Endometrial microvascular endothelial cells (primary cell): ENCODE data around the gene PAPPA. TPM values are rescaled to one million over a fixed set of nuclear protein-coding genes. Genes with fewer than 3 reads are reported as not detected.

Experiments used
- in situ Hi-C: cut with HindIII; loops from 2 replicates; pipeline ENCODE4 v1.10.0; 2017; ENCODE audit warnings: low sequenced_read_pairs, low pct_unique_long_range_greater_than_20kb; ENCODE audit errors: inconsistent ontology term
- total RNA-seq: library from RNA; depleted of rRNA; stranded (reverse); fragments of >200 nt; gene quantifications from one replicate; pipeline ENCODE4 v1.2.3, GENCODE V29; 2015; ENCODE audit errors: inconsistent ontology term

Gene PAPPA
- total RNA-seq, 1 donor from 2014 or later: 0.65 TPM

DNA sequence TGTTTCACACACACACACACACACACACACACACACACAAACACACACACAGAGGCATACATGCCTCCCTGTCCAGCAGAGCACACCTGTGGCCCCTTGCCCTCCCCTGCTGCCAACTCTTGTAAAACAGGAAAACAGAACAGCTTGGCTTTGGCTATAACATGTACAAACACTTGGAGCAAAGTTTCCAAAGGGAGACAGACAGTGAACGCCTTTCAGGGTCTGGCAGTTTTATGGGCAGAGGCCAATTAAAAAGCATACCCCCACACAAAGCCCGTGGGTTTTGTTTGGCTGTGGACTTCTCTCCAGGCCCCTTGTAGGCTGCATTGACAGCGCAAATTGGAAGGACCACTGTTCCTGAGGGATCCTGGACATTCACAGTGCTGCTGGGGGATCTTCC lies 265.6 kb downstream of the PAPPA start:
- in situ Hi-C loops: no loop called here

DNA sequence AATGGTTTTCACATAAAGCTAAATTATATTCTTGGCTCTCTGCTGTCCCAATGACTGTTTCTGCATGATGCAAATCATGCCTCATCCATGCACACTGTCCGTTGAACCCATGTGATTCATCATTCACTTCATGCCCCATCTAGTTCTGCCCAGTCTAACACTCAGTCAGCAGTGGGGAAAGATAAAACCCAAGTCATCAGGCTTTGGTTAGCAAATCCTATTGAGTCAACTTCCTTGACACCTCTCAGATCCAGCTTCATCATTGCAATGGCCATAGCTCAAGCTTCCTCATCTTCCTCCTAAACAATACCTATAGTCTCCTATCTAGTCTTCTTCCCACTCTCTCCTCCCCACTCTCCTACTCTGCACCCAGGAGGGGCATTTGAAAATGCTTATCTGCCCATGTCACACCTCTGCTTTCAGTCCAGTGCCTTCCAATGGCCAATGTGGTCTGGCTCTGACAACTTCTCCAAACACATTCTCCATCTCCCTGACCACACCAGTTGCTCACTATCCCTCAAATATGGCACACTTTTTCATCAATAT lies 267.5 kb downstream of the PAPPA start:
- in situ Hi-C loops: no loop called here

DNA sequence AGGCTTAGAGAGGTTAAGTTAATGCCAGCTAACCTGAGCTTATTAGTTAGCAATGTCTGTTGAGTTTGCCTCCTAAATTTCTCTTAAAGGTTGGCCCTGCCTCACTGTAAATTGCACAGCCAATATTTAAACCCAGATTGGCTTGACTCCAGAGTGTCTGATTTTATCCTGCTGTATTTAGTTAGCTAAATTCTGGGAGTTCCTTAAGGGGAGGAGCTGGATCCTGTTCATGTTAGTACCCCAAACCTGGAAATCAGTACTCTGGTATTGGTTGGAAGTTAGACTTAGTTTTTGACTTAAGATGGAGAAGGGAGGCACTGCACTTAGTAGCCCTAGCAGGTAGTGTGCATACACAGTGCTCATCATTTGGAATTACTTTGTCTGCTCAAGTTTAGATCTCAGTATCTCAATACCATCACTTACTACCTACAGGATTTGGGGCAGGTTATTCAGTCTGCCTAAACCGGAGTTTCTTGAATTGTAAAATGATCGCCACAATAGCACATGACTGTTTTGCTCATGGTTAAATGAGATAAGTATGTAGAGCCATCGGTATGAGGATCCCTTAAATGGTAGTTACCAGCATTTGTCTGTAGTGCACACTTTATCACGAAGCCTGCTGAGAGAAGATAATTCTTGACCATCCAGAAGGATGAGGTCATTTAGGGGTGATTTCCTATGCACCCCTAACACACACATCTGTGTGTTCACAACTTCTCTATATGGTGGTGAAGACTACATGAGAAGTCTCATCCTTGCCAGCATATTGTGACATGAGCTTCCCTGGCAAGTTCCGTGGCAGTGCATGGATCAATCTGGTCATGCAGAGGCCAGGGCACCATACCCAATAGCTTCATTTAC lies 268.8 kb downstream of the PAPPA start:
- in situ Hi-C loops: no loop called here

DNA sequence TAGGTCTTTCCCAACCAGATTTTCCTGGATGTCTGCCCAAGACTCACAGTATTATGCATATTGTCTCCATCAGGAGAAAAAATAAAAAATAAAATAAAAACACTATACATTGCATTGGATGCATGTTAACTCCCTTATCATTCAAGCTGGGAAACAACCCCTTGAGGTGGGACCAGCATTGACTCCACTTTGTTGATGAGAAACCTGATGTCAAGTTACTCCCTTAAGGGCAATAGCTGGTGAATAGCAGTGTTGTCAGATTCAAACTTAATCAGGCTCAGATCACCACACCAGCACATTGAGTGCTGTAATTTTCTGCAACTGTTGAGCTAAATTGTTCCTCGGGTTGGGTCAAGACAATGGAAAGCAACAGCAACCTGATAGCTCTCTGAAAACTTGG lies 269.6 kb downstream of the PAPPA start:
- in situ Hi-C loops: no loop called here

DNA sequence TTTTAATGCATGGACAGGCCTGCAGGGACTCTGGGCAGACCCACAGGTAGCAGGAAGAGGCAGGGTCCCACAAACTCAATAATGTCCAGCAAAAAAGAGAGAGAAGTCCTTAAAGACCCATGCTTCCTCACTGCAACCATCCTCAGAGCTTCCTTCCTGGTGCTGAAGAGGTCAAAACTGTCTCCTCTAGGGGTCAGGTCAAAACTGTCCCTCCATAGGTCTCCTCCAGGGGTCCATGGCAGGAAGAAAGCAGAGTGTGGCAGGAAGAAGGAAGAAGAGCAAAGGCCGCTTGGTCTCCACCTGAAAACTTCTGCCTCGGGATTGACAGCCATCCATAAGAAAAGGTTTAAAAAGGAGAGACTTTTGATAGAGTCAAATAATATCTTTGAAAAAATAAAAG lies 271.7 kb downstream of the PAPPA start:
- in situ Hi-C loops: no loop called here

DNA sequence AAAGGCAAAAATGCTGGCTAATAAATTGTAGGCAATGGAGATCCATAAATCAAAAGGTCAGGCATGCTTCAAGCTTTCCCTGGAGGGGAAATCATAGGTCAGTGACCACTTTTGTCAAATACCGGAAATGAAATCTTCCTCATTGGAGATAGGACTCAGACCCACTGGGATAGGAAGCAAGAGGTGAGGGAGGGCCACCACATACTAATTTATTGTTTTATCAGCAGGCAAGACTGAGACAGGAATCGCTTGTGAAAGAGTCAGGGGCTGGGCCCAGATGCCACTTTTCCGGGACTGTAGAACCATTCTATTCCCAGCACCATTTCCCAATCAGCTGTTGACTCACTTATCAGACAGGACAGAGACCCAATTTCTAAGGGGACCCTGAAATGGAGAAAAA lies 277.3 kb downstream of the PAPPA start:
- in situ Hi-C loops: no loop called here

DNA sequence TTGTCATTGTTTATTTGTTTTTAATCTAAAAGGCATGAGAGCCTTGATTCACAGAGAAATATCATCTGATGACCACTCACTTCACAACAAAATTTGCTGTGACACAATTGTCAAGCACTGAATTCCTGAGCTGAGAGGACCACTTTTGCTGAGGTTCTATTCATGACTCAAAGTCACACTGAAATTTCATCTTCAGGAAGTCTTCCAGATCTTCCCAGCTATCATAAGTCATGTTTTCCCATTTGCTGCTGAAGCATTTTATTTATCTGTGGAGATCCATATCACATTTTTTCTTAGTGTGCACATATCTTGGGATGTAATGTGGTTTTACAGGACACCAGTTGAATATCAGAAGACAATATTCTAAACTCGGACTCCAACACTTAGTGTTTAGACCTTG lies 278.5 kb downstream of the PAPPA start:
- in situ Hi-C loops: no loop called here

DNA sequence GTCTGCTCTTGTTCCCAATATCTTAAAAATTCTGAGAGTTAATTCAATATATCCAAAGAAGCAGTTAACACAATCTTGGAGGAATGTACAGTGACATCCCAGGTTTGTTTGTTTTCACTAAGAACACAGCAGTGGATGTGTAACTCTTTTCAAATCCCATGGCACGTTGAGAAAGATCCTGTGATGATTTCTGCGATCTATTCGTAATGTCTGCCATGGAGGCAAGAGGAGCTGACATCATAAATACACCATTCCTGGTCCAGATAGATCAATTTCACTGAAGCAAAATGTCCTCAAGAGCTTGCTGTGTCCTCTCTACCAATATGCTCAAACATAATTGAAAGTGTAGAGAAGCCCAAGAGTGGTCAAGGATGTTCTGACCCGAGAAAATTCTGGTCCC lies 280.7 kb downstream of the PAPPA start:
- in situ Hi-C loops: no loop called here

DNA sequence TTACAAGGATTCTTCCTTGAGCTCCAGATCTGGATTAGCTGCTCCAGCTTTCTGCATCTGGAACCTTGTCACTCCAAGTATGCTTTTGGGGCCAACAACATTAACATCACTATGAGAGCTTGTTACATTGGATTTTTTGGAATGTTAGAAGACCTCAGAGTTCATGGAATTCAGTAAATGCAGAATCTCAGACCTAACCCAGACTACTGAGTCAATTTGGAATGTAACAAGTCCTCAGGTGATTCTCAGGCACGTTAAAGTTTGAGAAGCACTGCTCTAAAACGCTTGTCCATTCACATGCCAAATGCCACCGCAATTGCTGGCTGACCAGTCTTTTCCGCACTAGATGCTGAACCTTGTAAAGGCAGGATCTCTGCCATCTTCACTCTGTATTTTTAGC lies 282.1 kb downstream of the PAPPA start:
- in situ Hi-C loops: no loop called here

DNA sequence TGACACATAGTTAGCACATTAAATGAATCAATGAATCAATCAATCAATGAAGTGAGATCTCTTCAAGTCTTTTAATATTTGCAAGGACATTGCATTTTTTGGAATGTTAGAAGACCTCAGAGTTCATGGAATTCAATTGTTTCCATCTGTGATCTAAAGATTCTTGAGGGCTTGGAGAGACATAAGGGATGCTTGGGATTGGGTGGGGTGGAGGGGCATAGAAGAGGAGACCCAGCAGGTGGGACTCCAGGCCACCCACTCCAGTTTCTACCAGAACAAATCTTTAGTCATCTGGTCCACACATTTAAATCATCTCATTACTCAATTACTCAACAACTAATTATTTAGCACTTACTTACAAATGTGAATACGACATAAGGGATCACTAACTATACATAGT lies 282.5 kb downstream of the PAPPA start:
- in situ Hi-C loops: no loop called here

DNA sequence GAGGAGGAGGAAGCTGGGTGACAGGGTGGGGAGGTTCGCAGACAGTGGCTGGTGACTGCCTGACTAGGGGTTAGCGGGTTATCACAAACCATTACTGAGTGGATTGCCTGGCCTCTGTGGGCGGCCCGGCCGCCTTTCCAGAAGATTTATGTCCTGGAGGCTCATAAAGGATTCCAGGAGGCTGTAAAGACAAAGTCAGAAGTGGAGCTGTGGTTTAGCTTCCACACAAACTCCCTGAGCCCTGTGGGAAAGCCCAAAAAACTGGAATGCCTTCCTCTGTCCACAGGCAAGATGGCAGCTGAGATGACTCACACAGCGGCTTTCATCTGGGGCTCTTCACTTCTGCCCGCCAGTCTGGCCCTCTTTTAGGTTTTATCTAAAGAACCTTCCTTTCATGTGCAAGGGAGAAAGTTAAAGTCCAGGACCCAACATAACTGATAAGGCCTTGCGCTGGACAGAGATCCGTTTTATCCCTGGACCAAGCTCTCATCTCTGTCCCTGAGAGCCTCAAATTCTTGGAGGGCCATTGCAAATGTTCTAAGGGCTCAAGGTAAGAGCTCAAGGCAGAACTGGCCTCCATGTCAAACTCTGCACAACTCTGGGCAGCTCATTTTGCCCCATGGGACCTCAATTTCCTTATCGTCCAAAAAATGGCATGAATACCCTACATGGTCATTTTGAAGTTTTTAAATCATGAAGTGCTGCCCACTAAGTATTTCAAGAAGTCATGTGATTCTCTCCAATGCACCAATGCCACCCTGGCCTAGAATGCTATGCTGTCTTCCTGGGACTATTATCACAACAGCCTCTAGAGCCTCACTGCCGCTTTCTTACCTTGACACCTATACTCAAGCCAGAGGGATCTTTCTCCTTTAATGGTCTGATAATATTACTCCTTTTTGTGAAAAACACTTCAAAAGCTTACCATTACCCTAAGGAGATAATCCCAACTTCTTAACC lies 284.1 kb downstream of the PAPPA start:
- in situ Hi-C loops: no loop called here

DNA sequence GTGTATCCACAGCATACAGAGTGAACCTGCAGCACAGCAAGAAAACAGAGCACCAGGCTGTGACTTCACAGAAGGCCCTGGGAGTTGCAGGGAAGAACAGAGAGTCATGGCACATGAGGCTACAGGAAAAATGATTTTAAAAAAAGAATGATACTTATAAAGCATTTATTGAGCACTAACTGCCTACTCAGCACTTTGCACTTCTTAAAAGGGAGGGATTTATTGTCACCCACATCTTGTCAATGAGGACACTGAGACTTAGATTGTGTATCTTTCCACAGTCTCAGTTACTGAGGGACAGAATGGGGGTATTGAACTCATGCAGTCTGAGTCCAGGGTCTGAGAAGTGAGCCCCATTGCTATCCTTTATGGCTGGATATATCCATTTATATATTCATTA lies 288.9 kb downstream of the PAPPA start:
- in situ Hi-C loops: no loop called here

DNA sequence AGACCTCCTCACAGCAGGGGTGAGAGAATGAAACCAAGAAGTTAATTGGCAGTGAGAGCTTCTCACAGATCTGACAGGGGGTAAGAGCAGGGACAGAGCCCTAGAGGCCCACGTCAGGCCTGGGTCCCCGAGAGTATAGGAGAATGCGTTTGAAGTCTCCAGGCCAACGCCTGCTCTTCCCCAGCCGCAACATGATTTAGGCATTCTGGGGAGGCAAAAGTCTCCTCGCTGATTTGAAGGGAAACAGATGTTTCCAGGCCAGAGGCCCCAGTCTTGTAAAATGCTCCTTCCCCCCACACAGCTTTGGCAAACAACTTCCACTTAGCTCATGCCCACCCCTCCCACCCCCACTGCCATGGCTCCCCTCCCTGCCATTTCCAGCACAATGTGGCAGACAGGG lies 294.3 kb downstream of the PAPPA start:
- in situ Hi-C loops: no loop called here

DNA sequence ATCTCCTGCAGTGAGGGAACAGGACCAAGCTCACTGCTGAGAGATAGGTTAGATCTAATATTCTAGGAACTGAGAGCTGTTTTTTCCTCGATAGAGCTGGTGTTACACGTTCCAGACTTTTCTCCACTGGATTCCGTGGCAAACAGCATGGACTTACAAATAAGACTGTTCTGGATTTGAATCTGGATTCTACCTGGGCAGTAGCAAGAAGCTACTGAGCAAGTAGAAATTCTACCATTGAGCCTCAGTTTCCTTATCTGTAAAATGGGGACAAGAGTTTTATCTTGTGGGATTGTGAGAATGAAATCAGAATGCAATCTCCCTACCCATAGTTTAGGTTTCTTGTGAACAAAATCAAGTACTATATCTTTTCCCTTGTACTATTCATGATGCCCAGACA lies 294.8 kb downstream of the PAPPA start:
- in situ Hi-C loops: no loop called here

DNA sequence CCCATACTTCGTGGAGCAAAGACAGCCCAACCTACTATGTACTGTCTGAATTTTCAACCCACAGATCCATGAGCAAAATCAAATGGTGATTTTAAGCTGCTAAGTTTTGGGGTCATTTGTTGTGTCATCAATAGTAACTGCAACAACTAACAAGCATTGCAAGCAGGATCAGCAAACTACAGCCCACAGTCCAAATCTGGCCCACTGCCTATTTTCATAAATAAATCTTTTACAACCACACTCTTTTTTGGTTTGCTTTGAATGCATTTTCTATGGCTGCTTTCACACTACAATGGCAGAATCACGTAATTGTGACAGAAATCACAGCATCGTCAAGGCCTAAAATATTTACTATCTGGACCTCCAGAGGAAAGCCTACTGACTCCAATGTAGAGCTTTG lies 296.4 kb downstream of the PAPPA start:
- in situ Hi-C loops: no loop called here

DNA sequence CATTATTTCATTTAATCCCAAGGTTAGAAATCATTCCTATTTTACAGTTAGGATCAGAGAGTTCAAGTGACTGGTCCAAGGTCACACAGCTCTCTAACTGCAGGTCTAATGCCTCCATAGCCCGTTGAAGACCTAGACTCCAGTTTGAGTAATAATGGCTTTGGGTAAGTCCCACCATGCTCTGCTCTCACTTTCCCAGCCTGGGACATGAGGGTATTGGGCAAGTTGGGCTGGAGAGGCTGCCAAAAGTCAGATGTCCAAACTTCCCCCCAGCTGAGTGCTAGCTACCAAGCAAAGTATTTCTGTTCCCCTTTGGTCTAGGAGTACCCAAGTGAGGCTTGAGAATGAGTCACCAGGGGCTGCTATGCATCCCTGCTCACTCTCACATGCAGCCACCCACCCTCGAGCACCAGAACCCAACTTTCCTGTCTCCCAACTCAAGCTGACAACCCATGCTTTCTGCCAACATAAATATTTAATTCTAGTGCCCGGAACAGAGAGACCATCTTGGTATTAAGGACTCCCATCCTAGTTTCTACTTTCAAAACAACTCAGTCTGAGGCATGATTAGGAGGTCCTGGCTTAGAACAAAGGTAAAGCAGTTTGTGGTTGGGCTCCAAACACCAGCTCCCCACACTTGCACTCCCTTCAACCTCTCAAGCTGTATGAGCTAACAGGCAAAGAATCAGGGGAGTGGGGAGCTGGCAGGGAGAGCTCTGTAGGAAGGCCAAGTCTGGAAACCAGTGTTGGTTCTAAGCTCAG lies 297.0 kb downstream of the PAPPA start:
- in situ Hi-C loops: no loop called here

DNA sequence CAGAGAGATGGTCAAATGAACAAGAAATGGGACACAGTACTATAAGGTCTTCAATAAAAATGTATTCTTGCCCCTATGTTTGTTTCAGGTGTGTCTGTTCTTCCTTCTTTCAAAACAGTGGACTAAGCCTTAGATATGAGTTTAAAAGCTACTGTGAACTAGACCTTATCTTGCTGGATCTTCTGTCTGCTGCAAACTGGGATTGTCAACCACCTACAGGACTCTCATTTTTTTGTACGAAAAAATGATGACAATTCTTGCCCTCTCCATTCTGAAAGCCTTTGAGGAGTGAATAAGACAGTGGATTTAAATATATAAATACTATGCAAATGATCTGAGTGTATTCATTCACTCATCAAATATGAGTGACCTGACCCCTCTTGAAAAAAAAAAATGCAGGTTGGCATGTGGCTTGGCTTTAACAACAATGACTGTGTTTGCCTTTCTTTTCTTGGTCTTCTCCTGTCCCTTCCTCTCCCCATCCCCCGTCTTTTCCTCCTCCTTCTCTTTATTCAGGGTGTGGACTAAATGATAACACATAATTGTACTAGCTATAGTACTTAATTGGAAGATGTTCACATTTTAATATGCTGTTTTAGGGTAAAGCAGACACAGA lies 298.0 kb downstream of the PAPPA start:
- in situ Hi-C loops: no loop called here
